SKM-1 (cell line): ENCODE data around the gene LRRC4C.

Experiments
- DNase-seq: peaks from one replicate; lab custom pipeline; 2025; ENCODE audit not compliant: unreplicated experiment; lab: John Stamatoyannopoulos, UW

Gene LRRC4C

DNA sequence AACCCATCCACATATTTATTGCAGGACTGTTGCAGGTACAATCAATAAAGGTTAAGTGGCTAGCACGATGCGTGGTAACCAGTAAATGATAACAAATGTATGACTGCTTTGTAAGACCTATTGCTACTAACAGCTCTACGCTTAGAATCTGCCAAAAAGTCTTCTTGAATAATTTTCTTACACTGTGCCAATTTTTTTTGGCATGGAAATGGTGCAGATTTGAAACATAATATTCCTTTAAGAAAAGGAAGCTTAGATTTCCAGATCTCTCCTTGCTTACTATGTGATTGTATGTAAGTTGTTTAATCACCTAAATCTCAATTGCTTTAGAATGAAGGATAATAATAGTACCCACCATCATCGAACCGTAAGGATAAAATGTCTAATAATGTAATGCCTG is 192.0 kb downstream of the LRRC4C start:
- no peak for DNase-seq

DNA sequence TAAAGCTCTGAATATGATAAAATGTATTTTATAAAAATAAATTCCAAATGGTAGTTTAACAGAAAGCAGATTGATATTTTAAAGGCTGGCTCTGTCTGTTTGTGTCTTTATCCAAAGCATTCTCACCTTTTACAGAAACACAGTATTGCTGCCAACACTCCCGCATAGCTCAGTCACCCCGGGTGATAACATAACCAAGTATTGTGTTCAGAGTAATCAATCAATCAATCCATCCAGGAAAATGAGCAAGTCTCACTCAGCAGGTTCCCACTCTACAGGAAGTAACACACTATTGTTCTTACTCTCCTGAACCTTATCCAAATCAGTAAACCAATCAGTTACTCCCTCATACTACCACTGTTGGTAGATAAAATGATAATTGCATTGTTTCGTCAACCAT is 203.4 kb downstream of the LRRC4C start:
- DNase-seq = no peak

DNA sequence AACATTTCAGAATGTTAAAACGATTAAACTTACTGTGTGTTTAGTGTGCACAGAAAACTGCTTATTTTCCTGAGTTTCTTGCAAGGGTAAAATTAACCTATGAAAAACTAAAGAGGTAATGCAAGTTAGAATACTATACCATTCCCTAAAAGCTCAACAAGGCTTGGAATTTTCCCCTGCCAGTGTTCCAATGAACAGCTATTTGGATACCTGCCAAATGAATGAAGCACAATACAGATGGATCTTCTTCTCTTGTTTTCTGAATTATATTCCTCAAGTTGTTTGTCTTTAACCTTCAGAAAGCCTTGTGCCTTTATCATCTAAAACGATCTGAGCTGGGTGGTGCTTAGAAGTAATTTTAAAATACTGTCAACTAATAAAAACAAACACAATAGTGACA is 204.5 kb downstream of the LRRC4C start:
- DNase-seq = no peak

DNA sequence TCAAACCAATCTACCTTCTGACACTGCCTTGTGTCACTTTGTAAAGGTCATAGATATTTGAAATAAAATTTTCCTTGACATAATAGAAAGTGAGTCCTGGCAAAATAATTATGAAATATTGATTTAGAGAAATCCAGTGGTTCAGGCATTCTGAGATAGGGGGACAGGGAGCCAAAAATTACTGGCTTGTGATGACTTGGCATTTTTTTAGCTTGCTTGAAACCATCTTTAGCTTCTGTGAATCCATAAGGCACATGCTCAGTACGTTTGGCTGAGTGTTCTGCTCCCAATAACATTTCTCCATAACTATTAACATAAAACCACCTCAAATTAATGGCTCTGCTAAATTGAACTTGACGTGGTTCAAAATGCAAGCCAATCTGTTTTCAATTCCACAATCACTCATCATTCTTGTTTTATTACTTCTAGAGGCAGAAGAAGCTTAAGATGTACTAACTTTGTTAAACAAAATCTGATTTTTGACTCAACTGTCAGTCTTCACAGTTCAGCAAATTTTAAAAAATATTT is 209.0 kb downstream of the LRRC4C start:
- DNase-seq = no peak

DNA sequence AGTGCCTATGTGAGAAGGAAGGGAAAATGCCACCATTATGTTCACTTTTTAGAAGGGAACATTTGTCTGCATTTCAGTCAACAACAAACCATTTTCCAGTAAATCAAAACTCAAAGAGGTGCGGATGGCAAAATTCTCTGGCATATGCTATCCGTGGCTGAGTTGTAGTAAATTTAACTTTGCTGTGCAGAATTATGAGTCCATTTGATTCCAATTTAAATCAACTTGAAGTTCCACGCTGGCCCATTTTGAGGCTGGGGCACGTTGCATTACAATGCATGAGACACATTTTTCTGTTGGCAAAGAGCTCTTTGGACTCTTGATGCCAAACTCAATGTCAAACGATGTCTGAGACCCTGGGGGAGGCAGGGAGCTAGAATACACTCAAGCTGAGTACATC is 211.8 kb downstream of the LRRC4C start:
- DNase-seq = no peak

DNA sequence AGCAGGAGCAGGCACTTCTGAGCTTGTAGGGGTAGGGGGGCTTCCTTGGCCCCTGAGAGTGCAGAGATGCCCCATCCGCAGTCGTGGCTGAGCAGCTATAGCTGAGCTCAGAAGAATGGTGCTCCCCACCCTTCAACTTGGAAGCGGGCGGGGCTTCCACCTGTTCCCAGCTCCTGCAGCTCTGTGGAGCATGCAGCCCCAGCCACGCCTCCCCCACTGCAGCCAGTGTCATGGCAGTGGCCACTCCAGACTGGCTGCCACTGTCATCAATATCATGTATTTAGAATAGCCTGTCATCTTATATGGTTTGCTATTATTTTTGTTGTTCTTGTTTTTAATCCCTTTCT is 213.1 kb downstream of the LRRC4C start:
- DNase-seq = no peak

DNA sequence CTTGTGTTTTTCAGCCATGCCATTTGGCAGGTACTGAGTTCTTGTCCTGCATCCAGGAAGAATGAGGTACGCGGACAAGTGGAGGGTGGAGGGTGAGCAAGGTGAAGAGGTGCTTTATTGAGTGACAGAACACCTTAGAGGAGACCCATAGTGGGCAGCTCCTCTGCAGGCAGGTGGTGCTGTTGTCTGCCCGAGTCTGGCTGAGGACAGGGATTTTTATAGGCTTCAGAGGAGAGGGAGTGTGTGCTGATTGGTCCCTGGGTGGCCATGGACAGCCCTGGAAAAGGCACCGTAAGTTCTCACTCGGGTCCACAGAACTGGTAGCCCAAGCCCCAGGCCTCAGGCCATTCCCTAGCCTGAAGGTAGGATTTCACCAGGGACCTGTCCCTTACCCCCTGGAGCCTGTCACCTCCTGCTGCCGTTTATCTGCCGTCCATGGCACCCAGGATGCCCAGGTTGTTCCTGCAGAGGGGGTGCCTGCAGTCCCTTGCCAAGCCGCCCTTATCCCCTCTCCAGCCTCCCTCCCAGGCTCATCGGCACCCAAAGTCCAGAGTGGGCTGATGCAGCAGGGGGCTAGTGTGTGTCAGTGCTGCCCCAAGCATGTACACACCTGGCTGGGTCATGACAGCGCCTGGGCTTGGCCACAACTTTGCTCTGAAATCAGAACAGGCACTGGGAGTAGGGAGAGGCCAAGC is 213.6 kb downstream of the LRRC4C start:
- no peak for DNase-seq

DNA sequence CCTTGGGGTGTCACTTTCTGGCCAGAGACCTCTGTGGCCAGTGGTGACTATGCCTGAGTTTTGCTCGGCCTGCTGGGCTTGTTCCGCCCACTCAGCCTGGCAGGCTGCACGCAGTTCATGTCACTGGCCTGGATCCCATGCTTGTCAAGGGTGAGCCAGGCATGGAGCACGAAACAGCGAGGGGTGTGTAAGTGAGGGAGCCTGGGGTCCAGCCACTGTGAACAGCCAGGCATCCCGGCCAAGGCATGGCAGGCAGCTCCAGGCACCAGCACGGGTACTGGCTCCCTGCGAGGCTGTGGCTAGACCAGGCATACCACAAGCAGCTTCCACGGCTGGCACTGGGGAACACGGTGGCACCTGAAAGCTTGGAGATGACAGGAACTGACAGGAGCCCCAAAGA is 214.3 kb downstream of the LRRC4C start:
- DNase-seq = no peak

DNA sequence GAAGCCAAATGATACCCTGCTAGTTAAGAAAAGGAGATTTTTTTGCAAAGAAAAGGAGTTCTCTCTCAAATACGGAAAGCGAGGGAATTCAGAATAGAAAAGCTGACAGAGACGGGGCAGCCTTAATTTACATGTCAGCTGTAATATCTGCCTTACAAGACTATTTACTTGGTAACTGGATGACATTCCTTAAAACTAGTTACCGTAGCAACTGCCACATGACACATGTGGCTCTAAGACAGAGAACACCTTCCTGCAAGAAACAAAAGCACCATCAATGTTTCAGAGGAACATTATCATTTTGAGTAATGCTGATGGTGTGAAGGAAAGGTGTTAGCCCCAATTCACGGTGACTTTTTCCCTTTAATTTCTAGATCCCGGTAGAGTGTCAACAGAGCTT is 222.1 kb downstream of the LRRC4C start:
- DNase-seq = no peak

DNA sequence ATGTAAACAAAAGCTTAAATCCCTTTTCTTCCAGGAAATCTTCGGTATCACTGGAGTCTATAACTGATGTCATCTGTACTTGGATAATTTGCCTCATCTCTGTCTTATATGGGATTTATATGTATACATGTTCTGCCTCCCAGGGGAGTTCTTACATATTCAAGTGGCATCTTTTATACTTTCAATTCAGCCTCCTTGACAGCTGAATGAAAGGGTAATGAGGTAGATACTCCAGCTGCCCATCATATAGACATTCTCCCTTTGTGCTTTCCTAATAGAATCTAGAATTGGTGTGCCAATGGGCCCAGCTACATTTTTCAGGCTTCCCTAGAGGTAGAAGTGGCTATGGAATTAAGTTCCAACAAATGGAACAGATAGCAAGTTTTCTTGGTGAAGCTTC is 223.8 kb downstream of the LRRC4C start:
- no peak for DNase-seq

DNA sequence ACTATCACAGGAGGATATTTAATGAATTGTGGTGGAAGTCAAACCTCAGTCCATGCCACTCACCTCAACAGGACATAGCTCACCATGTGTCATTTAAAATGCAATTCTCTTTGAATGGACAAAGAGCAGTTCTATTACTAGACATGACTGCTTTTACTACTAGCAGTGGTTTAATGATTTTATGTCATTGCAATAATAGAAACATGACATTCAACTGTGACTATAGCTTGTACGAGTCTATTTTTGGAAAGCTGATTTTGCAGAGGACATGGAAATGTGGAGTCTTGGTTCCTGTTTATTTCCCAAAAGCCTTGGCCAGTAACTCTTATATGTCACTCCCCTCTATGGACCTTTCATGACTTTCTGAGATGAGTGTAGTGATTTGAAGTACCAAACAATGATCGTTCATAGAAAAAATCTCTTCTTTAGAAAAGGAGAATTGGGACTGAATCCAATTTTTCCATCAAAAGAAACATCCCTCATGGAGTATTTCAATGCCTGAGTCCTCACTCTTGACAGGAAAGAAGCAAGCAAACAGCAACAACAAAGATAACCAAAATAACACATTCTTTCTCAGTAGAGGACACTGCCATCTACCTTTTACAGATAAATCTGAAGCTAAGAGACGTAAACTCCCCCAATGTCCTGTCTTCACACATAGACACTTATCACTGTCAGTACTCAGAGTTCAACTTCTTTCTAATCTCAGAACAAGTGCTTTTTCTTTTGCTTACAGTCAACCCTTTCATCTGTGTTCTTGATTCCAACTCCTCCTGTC is 233.4 kb downstream of the LRRC4C start:
- no peak for DNase-seq

DNA sequence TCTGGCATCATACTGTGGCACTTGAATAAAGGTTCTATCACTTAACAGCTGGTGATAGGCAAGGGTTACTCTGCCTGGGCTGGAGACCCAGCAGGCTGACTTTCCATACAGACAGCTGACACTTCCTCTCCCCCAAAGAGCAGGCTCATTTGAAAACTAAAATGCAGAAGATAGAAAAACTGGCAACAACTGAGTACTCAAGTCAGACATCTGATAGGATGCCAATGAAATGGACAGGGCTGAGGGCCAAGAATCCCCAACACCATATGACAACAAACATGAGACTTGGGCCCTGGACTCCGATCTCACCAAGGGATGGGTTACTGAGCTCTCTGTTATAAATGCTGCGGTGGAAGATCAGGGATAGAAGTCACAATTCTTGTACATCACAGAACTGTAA is 237.2 kb downstream of the LRRC4C start:
- DNase-seq = no peak

DNA sequence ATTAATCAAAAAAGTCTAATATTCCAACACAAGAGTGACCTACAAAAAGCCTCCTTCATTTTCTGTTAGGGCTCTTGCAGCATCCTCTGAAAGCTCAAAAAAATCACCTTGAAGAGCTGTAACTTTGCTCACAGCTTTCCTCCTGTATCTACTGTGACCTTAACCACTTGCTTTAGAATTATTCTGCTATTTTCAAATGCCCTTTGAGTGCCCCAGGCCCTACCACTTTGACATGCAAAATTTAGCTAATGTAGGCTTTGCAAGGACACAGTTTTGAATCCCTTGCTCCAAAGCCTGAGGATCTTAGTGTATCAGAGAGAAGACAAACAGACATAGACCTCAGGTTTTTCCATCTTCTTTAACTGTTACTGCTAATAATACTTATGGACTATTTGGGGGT is 253.1 kb downstream of the LRRC4C start:
- DNase-seq = no peak

DNA sequence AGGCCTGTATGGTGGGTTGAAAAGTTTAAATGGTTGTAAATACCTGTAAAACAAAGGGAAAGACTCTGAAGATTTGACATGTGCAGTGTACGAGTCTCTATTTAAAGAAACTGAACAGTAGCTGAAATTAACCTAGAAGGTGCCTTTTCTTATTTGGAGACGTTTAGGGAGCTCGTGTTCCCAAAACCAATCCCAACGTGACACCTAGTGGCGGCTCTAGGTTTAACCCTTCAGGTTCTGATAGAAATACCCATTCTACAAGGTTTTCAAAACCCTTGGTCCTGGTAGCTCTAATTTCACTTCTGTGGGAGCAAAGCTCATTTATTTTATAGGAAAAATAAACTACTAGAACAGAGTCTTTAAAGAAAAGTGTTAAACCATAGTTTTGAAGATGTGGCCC is 258.3 kb downstream of the LRRC4C start:
- peak; percentile 8 for DNase-seq

DNA sequence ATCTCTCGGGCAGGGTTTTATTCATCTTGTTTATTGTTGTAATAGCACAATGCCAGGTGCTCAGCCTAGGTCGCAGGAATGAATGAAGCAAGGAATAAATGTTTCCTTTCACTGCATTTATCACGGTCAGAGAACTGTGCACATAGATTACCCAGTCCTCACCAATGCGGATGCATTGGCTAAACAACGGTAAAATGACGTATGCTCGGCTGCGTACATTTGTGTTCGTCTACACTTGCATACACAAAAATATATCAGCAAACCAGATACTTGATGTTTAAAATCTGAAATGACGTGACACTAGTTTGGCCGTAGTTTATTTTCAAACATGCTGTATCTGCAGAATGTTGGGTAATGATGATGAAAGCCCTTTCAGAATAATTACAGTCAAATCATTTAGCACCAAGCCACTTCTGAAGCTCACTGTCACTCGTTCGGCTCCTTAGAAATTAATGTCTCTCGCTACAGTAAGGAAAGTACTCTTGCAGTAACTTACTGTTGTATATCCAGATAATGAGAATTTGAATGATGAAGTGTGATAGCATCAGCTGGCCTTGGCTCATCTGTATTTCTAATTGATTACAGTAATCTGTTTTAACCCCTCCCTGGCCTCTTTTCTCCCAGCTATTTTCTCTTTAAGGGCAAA is 268.9 kb downstream of the LRRC4C start:
- no peak for DNase-seq

DNA sequence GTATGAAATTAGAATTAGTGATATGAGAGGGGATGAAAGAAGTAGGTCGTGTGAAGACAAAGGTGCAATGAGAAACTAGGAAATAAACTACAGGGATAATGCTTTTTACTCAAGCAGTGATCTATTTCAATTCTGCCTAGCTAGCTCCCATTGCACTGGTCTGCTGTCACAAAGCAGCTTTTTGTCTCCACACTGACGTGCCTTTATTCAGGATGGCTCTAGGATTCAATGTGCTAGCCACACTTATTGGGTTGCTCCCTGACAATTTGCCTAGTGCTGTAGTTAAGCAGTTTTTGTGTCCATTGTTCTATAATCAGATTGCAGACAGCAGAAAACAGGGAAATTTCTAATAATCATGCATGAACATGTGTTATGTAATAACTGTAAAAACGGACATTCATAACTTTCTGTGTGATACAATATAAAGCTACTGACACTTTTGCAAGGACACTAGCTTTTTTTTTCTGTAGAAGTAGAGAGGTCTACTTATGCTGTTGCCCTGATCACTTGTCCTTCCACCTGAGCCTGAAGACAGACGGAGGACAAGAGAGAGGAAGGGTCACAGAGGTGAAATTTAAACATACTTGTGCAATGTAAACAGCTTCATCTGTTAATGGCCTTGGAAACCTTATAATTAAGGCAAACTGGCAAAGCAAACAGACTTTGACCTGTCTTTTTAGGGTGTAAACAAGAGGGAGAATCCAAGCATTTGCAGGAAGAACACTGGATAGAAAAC is 269.6 kb downstream of the LRRC4C start:
- DNase-seq = no peak

DNA sequence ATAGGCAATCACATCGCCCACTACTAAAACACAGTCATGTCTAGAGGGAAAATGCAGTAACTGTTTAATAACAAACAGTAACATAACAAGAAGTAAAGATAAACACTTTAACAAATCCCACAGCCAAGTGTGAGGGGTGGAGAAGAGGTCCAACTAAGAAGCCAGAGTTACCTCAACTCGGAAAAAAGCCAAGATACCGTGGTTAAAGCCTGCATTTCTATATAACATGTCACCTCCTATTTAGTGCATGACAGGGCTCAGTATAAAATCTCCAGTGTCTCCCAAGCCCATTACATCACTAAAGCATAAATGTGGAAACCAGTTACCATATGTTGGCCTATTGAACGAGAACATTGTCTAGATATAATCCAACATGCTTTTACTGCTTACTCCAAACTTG is 281.7 kb downstream of the LRRC4C start:
- DNase-seq = no peak

DNA sequence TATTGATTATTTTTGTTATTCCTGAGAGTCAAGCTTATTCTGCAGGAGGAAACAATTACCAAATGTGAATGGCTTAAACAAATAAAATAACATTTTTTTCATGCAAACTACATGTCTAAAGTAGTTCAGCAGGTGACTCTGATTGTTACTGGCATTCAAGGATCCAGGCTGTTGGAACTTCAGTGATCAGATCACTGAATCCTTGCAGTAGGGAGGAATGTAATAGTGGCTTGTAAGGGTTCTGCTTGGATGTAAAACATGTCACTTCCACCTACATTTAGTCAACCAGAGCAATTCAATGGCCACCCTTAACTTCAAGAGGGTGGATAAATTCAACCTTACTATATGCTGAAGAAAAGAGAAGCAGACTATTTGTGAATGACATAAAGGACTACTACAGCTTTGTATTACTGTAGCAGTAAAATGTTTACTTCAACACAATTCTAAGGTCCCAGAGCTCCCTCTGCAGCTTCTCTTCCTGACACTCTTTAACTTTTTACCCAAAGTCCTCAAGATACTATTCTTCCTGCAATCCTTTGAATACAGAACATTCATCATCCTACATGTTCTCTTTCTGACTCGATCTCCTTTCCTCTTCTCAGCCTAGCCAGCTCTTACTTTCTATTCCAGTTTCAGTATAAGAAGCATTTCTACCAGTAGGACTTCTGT is 284.0 kb downstream of the LRRC4C start:
- no peak for DNase-seq

DNA sequence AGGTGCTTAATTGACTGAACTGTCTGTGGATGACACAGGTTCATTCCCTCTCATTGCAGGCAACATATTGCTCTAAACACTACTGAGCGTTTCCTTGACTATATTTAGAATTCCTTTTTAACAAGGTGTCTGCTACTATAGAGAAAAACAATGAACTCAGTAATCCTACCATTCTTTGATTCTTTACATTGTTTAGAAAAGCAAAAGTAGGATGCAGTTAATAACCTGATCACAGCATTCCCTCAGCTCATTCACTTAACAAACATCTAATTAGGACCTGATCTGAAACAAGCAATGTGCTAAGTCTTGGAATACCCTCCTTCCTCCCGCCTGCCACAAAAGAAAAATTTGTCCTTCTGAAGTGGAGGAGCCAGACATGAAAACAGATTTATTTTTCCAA is 313.1 kb downstream of the LRRC4C start:
- no peak for DNase-seq

DNA sequence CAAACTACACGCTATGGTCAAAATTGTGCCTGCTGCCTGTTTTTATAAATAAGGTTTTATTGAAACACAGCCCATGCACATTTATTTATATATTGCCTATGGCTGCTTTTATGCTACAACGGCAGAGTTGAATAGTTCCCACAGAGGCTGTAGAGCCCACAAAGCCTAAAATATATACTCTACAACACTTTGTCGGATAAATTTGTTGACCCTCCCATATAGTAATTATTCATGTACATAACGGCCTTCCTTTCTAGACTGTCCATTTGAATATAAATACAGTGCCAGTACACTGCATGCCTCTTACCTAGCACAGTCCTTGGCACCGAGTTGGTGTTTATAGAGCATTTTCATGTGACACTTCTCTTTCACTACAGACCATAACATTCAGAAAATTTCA is 314.0 kb downstream of the LRRC4C start:
- no peak for DNase-seq

DNA sequence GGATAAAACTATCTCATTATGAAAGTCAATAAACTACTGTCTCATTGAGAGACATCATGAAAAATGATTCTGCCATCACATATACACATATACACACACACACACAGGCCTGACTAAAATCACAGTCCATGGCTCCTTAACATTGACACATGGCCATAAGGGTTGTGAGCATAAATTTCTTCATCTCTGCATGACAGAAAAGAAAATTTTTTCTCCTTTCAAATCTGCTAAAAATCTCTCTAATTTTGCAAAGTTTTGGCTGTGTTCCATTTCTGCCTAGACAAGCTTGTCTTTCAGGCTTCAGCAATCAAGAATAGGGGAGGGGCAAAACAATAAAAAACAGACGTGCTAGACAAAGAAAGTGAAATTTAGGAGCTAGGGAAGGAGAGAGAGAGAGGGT is 324.5 kb downstream of the LRRC4C start:
- DNase-seq = no peak
